Measurements from ENCODE around the gene RAPGEF2.

RAPGEF2 gene

DNA sequence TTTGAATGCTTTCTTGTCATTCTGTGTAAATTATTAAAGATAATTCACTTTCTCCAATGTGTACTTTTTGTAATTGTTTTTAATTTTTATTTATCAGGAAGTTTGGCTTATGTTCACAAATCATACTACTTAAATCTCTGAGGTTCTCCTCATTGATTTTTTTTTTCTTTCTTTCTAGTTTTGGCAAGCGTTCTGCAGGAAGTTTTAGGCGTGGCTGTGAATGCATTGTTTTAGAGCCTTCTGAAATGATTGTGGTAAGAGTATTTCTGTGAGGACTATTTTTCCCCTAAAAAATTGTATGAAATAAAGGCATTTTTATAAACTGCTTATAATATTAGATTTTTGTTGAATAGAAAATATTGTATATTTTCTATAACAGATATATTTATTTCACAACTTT, 135.8 kb downstream of the RAPGEF2 start (continued):
- no peak for TF ChIP-seq ZNF664 (tag by site-specific recombination; IDR thresholded peaks at IDR 0.05)

DNA sequence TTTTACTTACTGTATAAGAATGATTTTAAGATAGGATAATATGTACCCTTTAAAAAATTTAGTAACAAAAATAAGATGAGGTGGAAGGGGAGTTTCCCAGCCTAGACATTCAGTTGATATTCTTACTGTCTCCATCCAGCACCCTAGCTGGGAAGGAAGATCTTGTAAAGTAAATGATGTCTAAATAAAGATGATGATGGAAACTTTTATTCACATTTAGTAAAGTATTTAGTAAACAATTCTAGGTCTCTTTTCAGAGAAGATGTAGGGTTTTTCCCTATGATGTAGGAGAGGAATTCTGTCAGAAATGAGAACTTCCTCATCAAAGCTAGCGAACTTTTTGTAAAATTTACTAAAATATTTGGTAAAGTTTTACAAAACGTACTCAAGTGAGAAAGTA, 136.8 kb downstream of the RAPGEF2 start:
- ChIA-PET CTCF (interaction anchor here (0.6 kb wide), 1 partner anchor 113 kb away, joined by 3 read pairs; no protein-coding TSS in a partner anchor), POLR2A (no interaction called here)
- Histone ChIP-seq H3K27ac (ENCODE audit: extremely low read depth, low read depth, low read length) (no peak overlapping the region), H3K4me1 (ENCODE audit: control insufficient read depth, insufficient read depth, low read length) (no peaks in the 10 kb centered on the region), H3K4me3 (ENCODE audit: low read depth, low read length) (no peak overlapping the region), H3K9me3 (ENCODE audit: control insufficient read depth, insufficient read depth, low read depth, low read length) (no peaks in the 10 kb centered on the region), H3K36me3 (ENCODE audit: control insufficient read depth in 2 of 2, insufficient read depth in 1 of 2, low read length in 2 of 2) (peaks cover 0 to 5% of the 10 kb centered on the region in 2 experiments; a peak in 1 of 3 replicates)
- TF ChIP-seq BCL11B (tag by site-specific recombination; IDR thresholded peaks at IDR 0.05; ENCODE audit: low read depth) = no peak
- TF ChIP-seq, protein P1, sequence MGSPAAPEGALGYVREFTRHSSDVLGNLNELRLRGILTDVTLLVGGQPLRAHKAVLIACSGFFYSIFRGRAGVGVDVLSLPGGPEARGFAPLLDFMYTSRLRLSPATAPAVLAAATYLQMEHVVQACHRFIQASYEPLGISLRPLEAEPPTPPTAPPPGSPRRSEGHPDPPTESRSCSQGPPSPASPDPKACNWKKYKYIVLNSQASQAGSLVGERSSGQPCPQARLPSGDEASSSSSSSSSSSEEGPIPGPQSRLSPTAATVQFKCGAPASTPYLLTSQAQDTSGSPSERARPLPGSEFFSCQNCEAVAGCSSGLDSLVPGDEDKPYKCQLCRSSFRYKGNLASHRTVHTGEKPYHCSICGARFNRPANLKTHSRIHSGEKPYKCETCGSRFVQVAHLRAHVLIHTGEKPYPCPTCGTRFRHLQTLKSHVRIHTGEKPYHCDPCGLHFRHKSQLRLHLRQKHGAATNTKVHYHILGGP (tag by site-specific recombination; IDR thresholded peaks at IDR 0.05) = no peak
- TF ChIP-seq, protein P2, sequence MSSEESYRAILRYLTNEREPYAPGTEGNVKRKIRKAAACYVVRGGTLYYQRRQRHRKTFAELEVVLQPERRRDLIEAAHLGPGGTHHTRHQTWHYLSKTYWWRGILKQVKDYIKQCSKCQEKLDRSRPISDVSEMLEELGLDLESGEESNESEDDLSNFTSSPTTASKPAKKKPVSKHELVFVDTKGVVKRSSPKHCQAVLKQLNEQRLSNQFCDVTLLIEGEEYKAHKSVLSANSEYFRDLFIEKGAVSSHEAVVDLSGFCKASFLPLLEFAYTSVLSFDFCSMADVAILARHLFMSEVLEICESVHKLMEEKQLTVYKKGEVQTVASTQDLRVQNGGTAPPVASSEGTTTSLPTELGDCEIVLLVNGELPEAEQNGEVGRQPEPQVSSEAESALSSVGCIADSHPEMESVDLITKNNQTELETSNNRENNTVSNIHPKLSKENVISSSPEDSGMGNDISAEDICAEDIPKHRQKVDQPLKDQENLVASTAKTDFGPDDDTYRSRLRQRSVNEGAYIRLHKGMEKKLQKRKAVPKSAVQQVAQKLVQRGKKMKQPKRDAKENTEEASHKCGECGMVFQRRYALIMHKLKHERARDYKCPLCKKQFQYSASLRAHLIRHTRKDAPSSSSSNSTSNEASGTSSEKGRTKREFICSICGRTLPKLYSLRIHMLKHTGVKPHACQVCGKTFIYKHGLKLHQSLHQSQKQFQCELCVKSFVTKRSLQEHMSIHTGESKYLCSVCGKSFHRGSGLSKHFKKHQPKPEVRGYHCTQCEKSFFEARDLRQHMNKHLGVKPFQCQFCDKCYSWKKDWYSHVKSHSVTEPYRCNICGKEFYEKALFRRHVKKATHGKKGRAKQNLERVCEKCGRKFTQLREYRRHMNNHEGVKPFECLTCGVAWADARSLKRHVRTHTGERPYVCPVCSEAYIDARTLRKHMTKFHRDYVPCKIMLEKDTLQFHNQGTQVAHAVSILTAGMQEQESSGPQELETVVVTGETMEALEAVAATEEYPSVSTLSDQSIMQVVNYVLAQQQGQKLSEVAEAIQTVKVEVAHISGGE (tag by site-specific recombination; conservative IDR thresholded peaks at IDR 0.05; ENCODE audit: low read depth) = no peak
- TF ChIP-seq ZXDB (tag by site-specific recombination; IDR thresholded peaks at IDR 0.05) = no peak
- no peak for TF ChIP-seq ZSCAN16 (tag by site-specific recombination; IDR thresholded peaks at IDR 0.05)
- TF ChIP-seq, protein P3, sequence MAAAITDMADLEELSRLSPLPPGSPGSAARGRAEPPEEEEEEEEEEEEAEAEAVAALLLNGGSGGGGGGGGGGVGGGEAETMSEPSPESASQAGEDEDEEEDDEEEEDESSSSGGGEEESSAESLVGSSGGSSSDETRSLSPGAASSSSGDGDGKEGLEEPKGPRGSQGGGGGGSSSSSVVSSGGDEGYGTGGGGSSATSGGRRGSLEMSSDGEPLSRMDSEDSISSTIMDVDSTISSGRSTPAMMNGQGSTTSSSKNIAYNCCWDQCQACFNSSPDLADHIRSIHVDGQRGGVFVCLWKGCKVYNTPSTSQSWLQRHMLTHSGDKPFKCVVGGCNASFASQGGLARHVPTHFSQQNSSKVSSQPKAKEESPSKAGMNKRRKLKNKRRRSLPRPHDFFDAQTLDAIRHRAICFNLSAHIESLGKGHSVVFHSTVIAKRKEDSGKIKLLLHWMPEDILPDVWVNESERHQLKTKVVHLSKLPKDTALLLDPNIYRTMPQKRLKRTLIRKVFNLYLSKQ (tag by site-specific recombination; IDR thresholded peaks at IDR 0.05; ENCODE audit: borderline replicate concordance) = no peak
- no peak for TF ChIP-seq PRDM1 (tag by site-specific recombination; IDR thresholded peaks at IDR 0.05)

- ChIA-PET POLR2A (no interaction called here), CTCF (interaction anchor here (0.6 kb wide), 1 partner anchor 113 kb away, joined by 3 read pairs; no protein-coding TSS in a partner anchor)
- Histone ChIP-seq H3K4me3 (ENCODE audit: low read depth, low read length) (no peak overlapping the region), H3K4me1 (ENCODE audit: control insufficient read depth, insufficient read depth, low read length) (no peaks in the 10 kb centered on the region), H3K27ac (ENCODE audit: extremely low read depth, low read depth, low read length) (no peak overlapping the region), H3K36me3 (ENCODE audit: control insufficient read depth in 2 of 2, insufficient read depth in 1 of 2, low read length in 2 of 2) (peaks cover 0 to 5% of the 10 kb centered on the region in 2 experiments; a peak in 1 of 3 replicates), H3K9me3 (ENCODE audit: control insufficient read depth, insufficient read depth, low read depth, low read length) (no peaks in the 10 kb centered on the region)
- TF ChIP-seq ZNF416 (tag by site-specific recombination; IDR thresholded peaks at IDR 0.05) (no peak), HOXA7 (CRISPR knock-in tag; IDR thresholded peaks at IDR 0.05; ENCODE audit: borderline replicate concordance) (no peak), ZNF561 (tag by site-specific recombination; IDR thresholded peaks at IDR 0.05; ENCODE audit: borderline replicate concordance) (no peak), ZNF664 (tag by site-specific recombination; IDR thresholded peaks at IDR 0.05) (no peak), ZNF280D (tag by site-specific recombination; IDR thresholded peaks at IDR 0.05) (no peak), ZBTB49 (tag by site-specific recombination; IDR thresholded peaks at IDR 0.05; ENCODE audit: low read depth) (no peak)
- TF ChIP-seq, protein P2 (tag by site-specific recombination; conservative IDR thresholded peaks at IDR 0.05; ENCODE audit: low read depth) = no peak
These were observed 137.2 kb downstream of the RAPGEF2 start for GRCh38 chr4:159240046-159240445.

Measured in HEK293 (cell line).